Stromal cell of bone marrow (primary cell): ENCODE results near the gene LRRIQ4.
A peak's percentile ranks its signal among the peaks of the same experiment; 100 is the strongest.

Experiments used
- DNase-seq: peaks from one replicate; pipeline ENCODE4 v3.0.0-alpha.2; 2012; ENCODE audit warnings: low read depth

Gene LRRIQ4

GRCh38 chr3:169855514-169855913 is 42.8 kb downstream of the LRRIQ4 start:
- DNase-seq = no peak

GRCh38 chr3:169857811-169858210 is 45.1 kb downstream of the LRRIQ4 start:
- no peak for DNase-seq

- no peak for DNase-seq
Observed at GRCh38 chr3:169861871-169862270, 49.2 kb downstream of the LRRIQ4 start.

- DNase-seq = peak; percentile 36
Observed at GRCh38 chr3:169863458-169863899, 50.8 kb downstream of the LRRIQ4 start.

- no peak for DNase-seq
Observed at GRCh38 chr3:169864270-169864669, 51.6 kb downstream of the LRRIQ4 start.

- DNase-seq = no peak
Observed at GRCh38 chr3:169865176-169865767, 52.6 kb downstream of the LRRIQ4 start.

GRCh38 chr3:169867584-169868210 is 55.0 kb downstream of the LRRIQ4 start:
- DNase-seq = no peak

- no peak for DNase-seq
Observed at GRCh38 chr3:169868369-169868768, 55.7 kb downstream of the LRRIQ4 start.

GRCh38 chr3:169869484-169870220 is 57.0 kb downstream of the LRRIQ4 start, which contains the start of gene LRRC31:
TSS of gene LRRC31 (minus strand) at chr3:169869935. CDS start at chr3:169869807, 128 bp downstream.
- no peak for DNase-seq

- no peak for DNase-seq
Observed at GRCh38 chr3:169871129-169871886, 58.6 kb downstream of the LRRIQ4 start.

GRCh38 chr3:169879013-169879557 is 66.4 kb downstream of the LRRIQ4 start:
- DNase-seq = no peak

GRCh38 chr3:169879845-169880575 is 67.3 kb downstream of the LRRIQ4 start:
- DNase-seq = no peak

GRCh38 chr3:169880576-169881250 is 68.0 kb downstream of the LRRIQ4 start:
- no peak for DNase-seq

GRCh38 chr3:169886671-169887070 is 74.0 kb downstream of the LRRIQ4 start:
- peak; percentile 36 for DNase-seq
